Measurements from ENCODE around the gene FAM181A.

DNA sequence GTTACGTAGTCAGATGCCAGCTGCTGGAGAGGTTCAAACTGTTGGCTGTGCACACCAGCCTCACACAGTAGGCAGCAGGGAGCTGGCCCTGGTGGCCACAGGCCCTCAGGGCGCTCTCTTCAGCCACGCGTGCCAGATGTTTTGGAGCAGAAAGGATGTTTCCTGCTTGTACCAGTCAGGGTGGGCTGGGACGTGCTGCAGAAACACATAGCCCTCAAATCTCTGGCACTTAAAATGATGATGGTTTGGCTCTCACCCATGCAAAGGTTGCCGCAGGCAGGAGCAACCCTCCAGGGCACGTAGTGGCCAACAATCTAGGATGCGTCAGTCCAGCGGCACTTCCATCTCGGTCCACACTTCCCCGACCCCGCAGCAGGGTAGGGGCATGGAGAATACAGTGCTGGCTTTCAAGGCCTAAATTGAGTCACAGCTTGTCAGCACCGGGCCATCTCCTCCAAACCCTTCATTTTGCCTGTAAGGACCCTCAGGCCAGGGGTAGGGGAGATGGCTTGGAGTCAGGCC lies 1.7 kb upstream of the FAM181A start:
- no peak for TF ChIP-seq CEBPB (IDR thresholded peaks at IDR 0.05; ENCODE audit: borderline replicate concordance in 1 of 2, low read depth in 2 of 2, low read length in 2 of 2)
- TF ChIP-seq HDAC2 (IDR thresholded peaks at IDR 0.05): no peak
